Sigmoid colon (tissue), 3 donors: Measurements from ENCODE around the gene IL7R.

Experiments
- CTCF ChIP-seq, 4 experiments: fragments of 450-650 bp in 3 of 4; fragments of 200-600 bp in 1 of 4; IDR thresholded peaks; one replicate each; pipeline ENCODE4 v1.5.1; 2016 to 2019; ENCODE audit warnings: antibody characterized with exemption in 4 of 4, mild to moderate bottlenecking in 3 of 4, moderate library complexity in 2 of 4
- POLR2A ChIP-seq, 2 donors: fragments of 450-650 bp; IDR thresholded peaks; one replicate each; pipeline ENCODE4 v1.6.1; 2016; ENCODE audit warnings: antibody characterized with exemption in 2 of 2, mild to moderate bottlenecking in 2 of 2, moderate library complexity in 2 of 2

DNA sequence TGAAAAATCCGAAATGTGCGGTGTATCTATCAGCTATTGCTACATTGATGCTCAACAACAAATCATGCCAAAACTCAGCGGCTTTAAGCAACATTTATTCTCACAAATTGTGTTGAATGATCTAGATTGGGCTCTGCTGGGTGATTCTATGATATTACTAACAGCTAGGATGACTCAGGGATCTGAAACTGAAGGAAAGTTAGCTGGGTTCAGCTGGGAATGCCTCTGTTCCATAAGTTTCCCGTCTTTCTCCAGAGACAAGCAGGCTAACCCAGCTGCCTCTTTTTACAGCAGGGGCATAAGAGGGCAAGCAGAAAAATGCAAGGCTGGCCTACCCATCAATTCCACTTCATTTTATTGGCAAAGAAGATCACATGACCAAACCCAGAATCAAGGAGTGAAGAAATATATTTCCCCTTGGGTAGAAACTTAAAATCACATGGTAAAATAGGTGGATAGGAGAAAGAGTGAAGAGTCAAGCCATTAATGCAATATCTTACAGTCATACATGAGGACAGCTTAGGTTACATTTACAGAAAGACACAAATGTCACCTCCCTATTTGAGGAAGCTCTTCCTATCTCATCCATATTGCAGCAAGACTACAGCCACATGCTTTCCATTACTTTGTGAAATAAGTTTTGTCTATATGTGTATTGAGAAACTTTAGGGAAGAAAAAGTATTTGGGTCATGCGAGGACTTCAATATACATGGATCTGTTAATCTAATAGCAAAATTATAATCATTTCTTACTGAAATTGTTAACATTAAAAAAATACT, 30.8 kb downstream of the IL7R start:
- TF ChIP-seq POLR2A (IDR thresholded peaks at IDR 0.05) = no peak
- TF ChIP-seq CTCF (IDR thresholded peaks at IDR 0.05) = no peak
